ENCODE results near the gene ARFGEF2. TPM values are rescaled to one million over a fixed set of nuclear protein-coding genes. Genes with fewer than 3 reads are reported as not detected.

The ARFGEF2 gene
- total and polyA plus RNA-seq, 11 donors = 7.5 to 52.7 (median 40.2) TPM

DNA sequence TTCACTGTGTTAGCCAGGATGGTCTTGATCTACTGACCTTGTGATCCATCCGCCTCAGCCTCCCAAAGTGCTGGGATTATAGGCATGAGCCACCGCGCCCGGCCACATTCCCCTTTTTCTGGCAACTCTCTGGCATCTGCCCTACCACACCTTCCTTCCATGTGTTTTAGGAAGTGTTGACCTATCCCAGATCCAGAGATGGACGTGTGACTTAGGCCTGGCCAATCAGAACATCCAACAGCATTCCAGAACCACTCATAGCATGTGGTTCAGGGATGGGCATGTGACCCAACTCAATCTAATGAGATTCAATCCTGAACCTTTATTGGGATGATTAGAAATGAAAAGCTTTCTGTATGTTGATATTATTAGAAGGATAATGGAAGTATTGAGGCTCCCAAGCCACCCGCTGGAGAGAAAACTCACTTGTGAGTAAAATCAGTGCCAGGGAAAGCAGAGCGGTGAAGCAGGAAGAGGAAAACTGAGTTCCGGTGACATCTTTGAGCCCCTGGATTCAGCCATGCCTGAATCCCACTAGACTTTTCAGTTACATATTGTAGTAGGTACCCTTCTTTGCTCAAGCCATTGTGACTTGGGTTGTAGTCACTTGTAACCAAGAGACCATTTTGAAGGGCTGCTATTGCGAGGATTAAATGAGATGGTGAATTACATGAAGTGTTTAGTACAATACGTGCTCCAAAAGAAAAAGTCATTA is 42.8 kb upstream of the ARFGEF2 start:
- intact Hi-C loops (cut with DNase I) = no loop called here
- TF ChIP-seq, protein P1, sequence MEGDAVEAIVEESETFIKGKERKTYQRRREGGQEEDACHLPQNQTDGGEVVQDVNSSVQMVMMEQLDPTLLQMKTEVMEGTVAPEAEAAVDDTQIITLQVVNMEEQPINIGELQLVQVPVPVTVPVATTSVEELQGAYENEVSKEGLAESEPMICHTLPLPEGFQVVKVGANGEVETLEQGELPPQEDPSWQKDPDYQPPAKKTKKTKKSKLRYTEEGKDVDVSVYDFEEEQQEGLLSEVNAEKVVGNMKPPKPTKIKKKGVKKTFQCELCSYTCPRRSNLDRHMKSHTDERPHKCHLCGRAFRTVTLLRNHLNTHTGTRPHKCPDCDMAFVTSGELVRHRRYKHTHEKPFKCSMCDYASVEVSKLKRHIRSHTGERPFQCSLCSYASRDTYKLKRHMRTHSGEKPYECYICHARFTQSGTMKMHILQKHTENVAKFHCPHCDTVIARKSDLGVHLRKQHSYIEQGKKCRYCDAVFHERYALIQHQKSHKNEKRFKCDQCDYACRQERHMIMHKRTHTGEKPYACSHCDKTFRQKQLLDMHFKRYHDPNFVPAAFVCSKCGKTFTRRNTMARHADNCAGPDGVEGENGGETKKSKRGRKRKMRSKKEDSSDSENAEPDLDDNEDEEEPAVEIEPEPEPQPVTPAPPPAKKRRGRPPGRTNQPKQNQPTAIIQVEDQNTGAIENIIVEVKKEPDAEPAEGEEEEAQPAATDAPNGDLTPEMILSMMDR (IDR thresholded peaks at IDR 0.05) = no peak
- TF ChIP-seq POLR2A (IDR thresholded peaks at IDR 0.05) = no peak
- Histone ChIP-seq H3K36me3 (no peaks in the 10 kb centered on the region), H3K4me1 (peaks cover 0 to 35% (median 0%) of the 10 kb centered on the region in 12 donors), H3K4me3 (no peak overlapping the region), H3K27ac (no peak overlapping the region), H3K9me3 (no peaks in the 10 kb centered on the region), H3K27me3 (no peaks in the 10 kb centered on the region)
- ATAC-seq (no peak), DNase-seq (no peak)
- WGBS, 4 donors = 93 to 96% (median 94%) methylated on average over 10 of the region's 10 CpGs

DNA sequence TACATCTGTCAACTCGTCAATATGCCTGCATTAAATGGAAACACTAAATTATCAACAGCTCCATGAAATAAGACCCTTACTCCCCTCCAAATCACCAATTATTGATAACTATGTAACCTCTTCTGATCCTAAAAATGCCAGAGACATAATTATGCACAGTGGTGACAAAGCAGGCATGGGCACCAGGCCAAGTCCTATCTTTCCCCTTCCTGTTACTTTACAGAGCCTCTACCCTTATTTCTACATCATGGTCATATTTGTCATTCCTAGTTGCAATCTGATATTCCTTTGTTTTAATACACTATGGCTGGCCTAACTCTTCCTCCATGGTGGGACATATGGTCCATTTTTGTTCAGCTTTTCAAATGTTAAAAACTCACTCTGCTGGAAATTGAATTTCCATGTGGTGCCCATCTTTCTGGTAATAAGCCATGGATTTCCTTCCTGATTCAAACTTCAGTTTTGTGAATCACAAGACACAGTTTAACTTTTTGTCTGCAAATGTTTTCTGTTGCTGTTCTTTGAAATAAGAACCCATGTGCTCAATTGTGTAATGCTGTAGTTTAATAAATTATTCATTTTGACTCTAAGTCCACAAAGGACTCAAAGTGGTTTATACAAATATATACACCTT is 41.8 kb upstream of the ARFGEF2 start:
- Histone ChIP-seq H3K4me1 (peaks cover 0 to 31% (median 0%) of the 10 kb centered on the region in 12 donors), H3K27ac (peak overlapping the region in 1 of 12 donors; percentile 39), H3K4me3 (no peak overlapping the region), H3K27me3 (no peaks in the 10 kb centered on the region), H3K36me3 (no peaks in the 10 kb centered on the region), H3K9me3 (no peaks in the 10 kb centered on the region)
- no peak for TF ChIP-seq POLR2A (IDR thresholded peaks at IDR 0.05)
- TF ChIP-seq, protein P1 (IDR thresholded peaks at IDR 0.05) = no peak
- no peak for DNase-seq
- WGBS, 4 donors = 55 to 87% (median 59%) methylated on average over 1 of the region's 1 CpG
- no peak for ATAC-seq
- intact Hi-C loops (cut with DNase I) = no loop called here

DNA sequence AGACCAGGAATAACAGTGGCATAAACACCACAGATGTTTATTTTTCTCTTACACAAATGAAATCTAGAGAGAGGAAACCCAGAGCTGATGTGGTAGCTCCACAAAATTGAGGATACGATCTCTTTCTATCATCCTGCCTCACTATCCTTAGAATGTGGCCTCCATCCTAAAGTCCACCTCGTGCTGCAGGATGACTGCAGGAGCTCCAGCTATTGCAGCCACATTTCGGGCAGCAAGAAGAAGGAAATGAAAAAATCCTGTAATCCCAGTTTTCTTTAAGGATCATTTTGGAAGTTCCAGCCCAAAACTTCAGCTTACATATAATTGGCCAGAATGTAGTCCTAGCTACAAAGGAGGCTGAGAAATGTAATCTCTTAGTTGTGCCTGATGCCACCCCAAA is 41.2 kb upstream of the ARFGEF2 start:
- ATAC-seq = no peak
- H3K4me3 ChIP-seq = no peak overlapping the region
- peak overlapping the region in 1 of 12 donors; percentile 39 for H3K27ac ChIP-seq
- H3K27me3 ChIP-seq = no peaks in the 10 kb centered on the region
- DNase-seq = no peak
- no peaks in the 10 kb centered on the region for H3K36me3 ChIP-seq
- WGBS, 4 donors = 91 to 98% (median 96%) methylated on average over 3 of the region's 3 CpGs
- intact Hi-C loops (cut with DNase I) = no loop called here
- H3K9me3 ChIP-seq = no peaks in the 10 kb centered on the region
- no peak for TF ChIP-seq POLR2A (IDR thresholded peaks at IDR 0.05)
- TF ChIP-seq, protein P1 (IDR thresholded peaks at IDR 0.05) = no peak
- H3K4me1 ChIP-seq = peaks cover 0 to 28% (median 0%) of the 10 kb centered on the region in 12 donors

DNA sequence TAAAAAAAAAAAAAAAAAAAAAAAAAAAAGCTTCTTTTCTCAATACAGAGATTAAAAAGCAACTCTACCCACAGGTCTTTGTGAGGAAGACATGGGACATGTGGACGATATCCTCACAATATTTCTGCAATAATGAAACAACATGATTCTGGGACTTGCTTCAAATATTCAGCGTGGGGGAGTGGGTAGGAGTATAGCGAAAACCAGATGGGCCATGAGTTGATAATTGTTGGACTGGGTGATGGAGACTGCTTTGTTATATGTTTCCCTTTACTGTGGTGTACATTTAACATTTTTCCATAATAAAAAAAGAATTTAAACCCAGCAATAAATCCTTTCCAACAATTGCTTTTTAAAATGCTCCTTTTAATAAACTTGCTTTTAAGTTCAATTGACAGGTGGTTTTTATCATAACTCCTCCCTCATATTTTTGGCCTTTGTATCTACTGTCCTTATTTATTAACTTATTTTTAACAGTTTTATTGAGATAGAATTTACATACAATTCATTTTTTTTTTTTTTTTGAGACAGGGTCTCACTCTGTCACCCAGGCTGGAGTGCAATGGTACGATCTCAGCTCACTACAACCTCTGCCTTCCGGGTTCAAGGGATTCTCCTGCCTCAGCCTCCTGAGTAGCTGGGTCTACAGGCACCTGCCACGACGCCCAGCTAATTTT is 40.4 kb upstream of the ARFGEF2 start:
- no peak for TF ChIP-seq POLR2A (IDR thresholded peaks at IDR 0.05)
- TF ChIP-seq, protein P1 (IDR thresholded peaks at IDR 0.05) = no peak
- no peak overlapping the region for H3K4me3 ChIP-seq
- no peak for ATAC-seq
- H3K27me3 ChIP-seq = no peaks in the 10 kb centered on the region
- intact Hi-C loops (cut with DNase I) = no loop called here
- WGBS, 4 donors = 83 to 85% (median 84%) methylated on average over 7 of the region's 7 CpGs
- no peaks in the 10 kb centered on the region for H3K36me3 ChIP-seq
- H3K27ac ChIP-seq = no peak overlapping the region
- no peaks in the 10 kb centered on the region for H3K9me3 ChIP-seq
- H3K4me1 ChIP-seq = peaks cover 0 to 24% (median 0%) of the 10 kb centered on the region in 12 donors
- no peak for DNase-seq
